ENCODE measurements around the gene CDKAL1.

DNA sequence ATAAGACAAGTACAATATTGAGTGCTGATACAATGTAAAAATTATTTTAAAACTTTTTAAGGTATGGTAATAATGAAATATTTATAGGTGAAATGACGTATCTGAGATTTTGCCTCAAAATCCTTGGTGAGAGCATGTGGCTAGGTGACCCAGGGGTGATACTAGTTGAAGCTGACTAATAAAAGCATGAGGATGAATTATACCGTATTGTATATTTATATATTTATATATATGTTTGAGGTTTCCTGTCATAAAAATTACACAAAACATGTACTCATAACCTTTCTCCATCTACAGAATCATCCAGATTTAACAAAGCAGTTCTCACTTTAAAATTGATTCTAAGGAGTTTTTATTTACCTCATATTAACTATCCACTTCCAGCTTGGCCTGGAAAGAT lies 358.1 kb downstream of the CDKAL1 start:
- TF ChIP-seq ESRRG (CRISPR knock-in tag; IDR thresholded peaks at IDR 0.05) (no peak), CSDC2 (CRISPR knock-in tag; IDR thresholded peaks at IDR 0.05) (no peak), RARB (CRISPR knock-in tag; IDR thresholded peaks at IDR 0.05) (no peak), ZC3H10 (CRISPR knock-in tag; IDR thresholded peaks at IDR 0.05) (no peak), ZNF8 (CRISPR knock-in tag; IDR thresholded peaks at IDR 0.05) (no peak)
- TF ChIP-seq, protein P1, sequence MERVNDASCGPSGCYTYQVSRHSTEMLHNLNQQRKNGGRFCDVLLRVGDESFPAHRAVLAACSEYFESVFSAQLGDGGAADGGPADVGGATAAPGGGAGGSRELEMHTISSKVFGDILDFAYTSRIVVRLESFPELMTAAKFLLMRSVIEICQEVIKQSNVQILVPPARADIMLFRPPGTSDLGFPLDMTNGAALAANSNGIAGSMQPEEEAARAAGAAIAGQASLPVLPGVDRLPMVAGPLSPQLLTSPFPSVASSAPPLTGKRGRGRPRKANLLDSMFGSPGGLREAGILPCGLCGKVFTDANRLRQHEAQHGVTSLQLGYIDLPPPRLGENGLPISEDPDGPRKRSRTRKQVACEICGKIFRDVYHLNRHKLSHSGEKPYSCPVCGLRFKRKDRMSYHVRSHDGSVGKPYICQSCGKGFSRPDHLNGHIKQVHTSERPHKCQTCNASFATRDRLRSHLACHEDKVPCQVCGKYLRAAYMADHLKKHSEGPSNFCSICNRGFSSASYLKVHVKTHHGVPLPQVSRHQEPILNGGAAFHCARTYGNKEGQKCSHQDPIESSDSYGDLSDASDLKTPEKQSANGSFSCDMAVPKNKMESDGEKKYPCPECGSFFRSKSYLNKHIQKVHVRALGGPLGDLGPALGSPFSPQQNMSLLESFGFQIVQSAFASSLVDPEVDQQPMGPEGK (CRISPR knock-in tag; IDR thresholded peaks at IDR 0.05; ENCODE audit: borderline replicate concordance), result no peak

Data from SK-N-SH treated with all-trans-retinoic acid at 6 μM for 48 hours (cell line).